GM12891 (cell line): Measurements from ENCODE around the gene GLYAT.
"Not testable (repeated sequence)": the region's sequence is repeated elsewhere in the genome, so short reads cannot be mapped to it uniquely, and the experiment has no call there.

Experiments
- DNase-seq: peaks from one replicate; pipeline ENCODE4 v3.0.0; 2011; ENCODE audit warnings: low spot score; ENCODE audit not compliant: insufficient read length
- FAIRE-seq: peaks from 2 replicates; lab custom pipeline; 2011; peaks lifted over from hg19 to GRCh38; lab: Jason Lieb, UNC
- PAX5 ChIP-seq: IDR thresholded peaks from 2 replicates; pipeline ENCODE4 v1.6.1; 2011; ENCODE audit warnings: low read length, moderate library complexity, mild to moderate bottlenecking; ENCODE audit not compliant: insufficient read depth, severe bottlenecking
- POLR2A ChIP-seq: IDR thresholded peaks from 2 replicates; pipeline ENCODE4 v1.6.1; 2011; ENCODE audit warnings: low read depth, low read length, control low read depth
- POLR2AphosphoS5 ChIP-seq: IDR thresholded peaks from 2 replicates; pipeline ENCODE4 v1.6.1; 2011; ENCODE audit warnings: low read depth, low read length, control low read depth
- POU2F2 ChIP-seq: IDR thresholded peaks from 2 replicates; pipeline ENCODE4 v1.6.1; 2011; ENCODE audit warnings: low read depth, mild to moderate bottlenecking, control low read depth, low read length, moderate library complexity
- SPI1 ChIP-seq: IDR thresholded peaks from 2 replicates; pipeline ENCODE4 v1.6.1; 2011; ENCODE audit warnings: low read depth, low read length, control low read depth
- TAF1 ChIP-seq: IDR thresholded peaks from 2 replicates; pipeline ENCODE4 v1.6.1; 2011; ENCODE audit warnings: low read depth, low read length, control low read depth

GLYAT gene

GRCh38 chr11:58726737-58727414 is 4.9 kb downstream of the GLYAT start:
- DNase-seq (no peak), FAIRE-seq (no peak)
- TF ChIP-seq POLR2A (no peak), POU2F2 (no peak), PAX5 (no peak), TAF1 (no peak), POLR2AphosphoS5 (no peak), SPI1 (no peak)

- TF ChIP-seq POLR2AphosphoS5 (no peak), POU2F2 (no peak), TAF1 (no peak), PAX5 (no peak), SPI1 (no peak), POLR2A (no peak)
- DNase-seq: no peak
- FAIRE-seq: no peak
These were observed 12.2 kb downstream of the GLYAT start for GRCh38 chr11:58719406-58720117.

GRCh38 chr11:58712531-58712930 is 19.2 kb downstream of the GLYAT start:
- no peak for TF ChIP-seq SPI1
- TF ChIP-seq PAX5: no peak
- no peak for TF ChIP-seq POLR2AphosphoS5
- TF ChIP-seq POLR2A: no peak
- no peak for TF ChIP-seq POU2F2
- TF ChIP-seq TAF1: no peak
- no peak for FAIRE-seq
- no peak for DNase-seq

GRCh38 chr11:58711832-58712231 is 19.9 kb downstream of the GLYAT start:
- FAIRE-seq: no peak
- TF ChIP-seq POLR2AphosphoS5 (no peak), TAF1 (no peak), POU2F2 (no peak), PAX5 (no peak), SPI1 (no peak), POLR2A (no peak)
- no peak for DNase-seq

- FAIRE-seq (no peak), DNase-seq (no peak)
- no peak for TF ChIP-seq POLR2A
- no peak for TF ChIP-seq POU2F2
- no peak for TF ChIP-seq TAF1
- TF ChIP-seq POLR2AphosphoS5: no peak
- TF ChIP-seq PAX5: no peak
- TF ChIP-seq SPI1: no peak
These were observed 24.0 kb downstream of the GLYAT start for GRCh38 chr11:58707767-58708166.

- DNase-seq, FAIRE-seq: not testable (repeated sequence)
These were observed 34.9 kb downstream of the GLYAT start for GRCh38 chr11:58696825-58697224.

GRCh38 chr11:58693026-58693425 is 38.7 kb downstream of the GLYAT start:
- DNase-seq (no peak), FAIRE-seq (no peak)
- TF ChIP-seq PAX5 (no peak), POU2F2 (no peak), POLR2A (no peak)

- FAIRE-seq: no peak
These were observed 40.1 kb downstream of the GLYAT start for GRCh38 chr11:58691675-58692074.

GRCh38 chr11:58688789-58689503 is 42.8 kb downstream of the GLYAT start:
- FAIRE-seq (no peak), DNase-seq (no peak)
- TF ChIP-seq POU2F2 (no peak), POLR2A (no peak), TAF1 (no peak), SPI1 (no peak), POLR2AphosphoS5 (no peak), PAX5 (no peak)

More at GRCh38 chr11:58691675-58692074, 40.1 kb downstream of the GLYAT start:
- no peak for DNase-seq
- no peak for TF ChIP-seq POLR2AphosphoS5
- no peak for TF ChIP-seq SPI1
- no peak for TF ChIP-seq POU2F2
- no peak for TF ChIP-seq POLR2A
- no peak for TF ChIP-seq TAF1
- TF ChIP-seq PAX5: no peak
